HG02678 (cell line): ENCODE measurements around the gene EXOC5.

Experiments
- ATAC-seq: cut with Tn5 transposase; IDR thresholded peaks from one replicate; pipeline ENCODE4 v1.9.1; 2021; ENCODE audit warnings: mild to moderate bottlenecking, moderate library complexity; ENCODE audit not compliant: unreplicated experiment

The EXOC5 gene

GRCh38 chr14:57169901-57170300 is 98.8 kb downstream of the EXOC5 start:
- no peak for ATAC-seq

GRCh38 chr14:57168138-57168679 is 100.5 kb downstream of the EXOC5 start:
- no peak for ATAC-seq

- no peak for ATAC-seq
Observed at GRCh38 chr14:57161583-57162234, 107.0 kb downstream of the EXOC5 start.

- ATAC-seq = no peak
Observed at GRCh38 chr14:57160333-57160732, 108.4 kb downstream of the EXOC5 start.

DNA sequence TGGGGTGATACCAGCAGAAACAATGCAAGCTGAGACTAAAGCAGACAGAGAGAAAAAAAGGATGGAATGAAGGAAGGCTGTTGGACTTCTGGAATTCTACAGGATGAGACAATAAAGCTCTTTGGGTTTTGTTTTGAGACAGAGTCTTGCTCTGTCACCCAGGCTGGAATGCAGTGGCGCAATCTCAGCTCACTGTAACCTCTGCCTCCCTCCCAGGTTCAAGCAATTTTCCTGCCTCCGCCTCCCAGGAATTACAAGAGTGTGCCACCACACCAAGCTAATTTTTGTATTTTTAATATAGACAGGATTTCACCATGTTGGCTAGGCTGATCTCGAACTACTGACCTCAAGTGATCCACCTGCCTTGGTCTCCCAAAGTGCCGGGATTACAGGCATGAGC is 115.4 kb downstream of the EXOC5 start:
- ATAC-seq = no peak
